Myocyte (in vitro differentiated cells): Measurements from ENCODE around the gene CDKL1. TPM values are rescaled to one million over a fixed set of nuclear protein-coding genes. Genes with fewer than 3 reads are reported as not detected.

Experiments
- microRNA-seq: library from miRNA; unstranded; fragments of <30 nt; microRNA quantifications from one replicate; pipeline ENCODE4, GENCODE V29; 2016
- total RNA-seq: library from RNA; depleted of rRNA; stranded (reverse); fragments of >200 nt; gene quantifications from 2 replicates; pipeline ENCODE4 v1.2.3, GENCODE V29; 2014

CDKL1 gene
- total RNA-seq, 1 donor from 2014 or later = 2.6 TPM

Small RNA genes lying within 50 kb of the gene (microRNA-seq; reads per million reads assigned to microRNA genes)
- not detected for gene MIR4504

Other genes with a start within 250 kb of the CDKL1 start
- 30.8 and 40.0 TPM in 2 replicates for gene SOS2, start 165.3 kb downstream of the CDKL1 start, total RNA-seq
- 7.1 and 8.2 TPM in 2 replicates for gene L2HGDH, start 84.7 kb downstream of the CDKL1 start, total RNA-seq
- gene DMAC2L, start 84.6 kb downstream of the CDKL1 start, total RNA-seq = 13.3 and 19.3 TPM in 2 replicates
- 87.5 and 105 TPM in 2 replicates for gene MAP4K5, start 135.7 kb upstream of the CDKL1 start, total RNA-seq
- gene ATL1, start 163.3 kb upstream of the CDKL1 start, total RNA-seq = 5.0 and 7.4 TPM in 2 replicates